ENCODE measurements around the gene NAA16.
"Not testable (repeated sequence)": the region's sequence is repeated elsewhere in the genome, so short reads cannot be mapped to it uniquely, and the experiment has no call there.

NAA16 gene

DNA sequence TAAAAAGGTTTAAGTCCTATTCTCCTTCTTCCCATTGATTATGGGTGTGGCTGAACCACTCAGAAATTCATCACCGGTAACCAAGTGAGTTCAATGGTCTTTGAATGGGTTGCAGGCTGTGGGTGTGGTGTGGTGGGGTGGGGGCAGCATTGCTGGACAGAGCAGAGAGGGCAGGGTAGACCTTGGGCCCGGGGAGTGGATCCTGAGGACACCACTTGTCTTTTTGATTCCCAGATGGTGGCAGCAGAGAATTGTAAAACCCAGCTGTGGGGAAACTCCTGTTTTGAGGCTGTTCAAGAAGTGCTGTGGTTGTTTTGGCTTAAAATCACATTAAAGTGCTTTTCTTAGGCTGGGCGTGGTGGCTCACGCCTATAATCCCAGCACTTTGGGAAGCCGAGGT lies 100.5 kb downstream of the NAA16 start:
- no peak for DNase-seq

- no peak for DNase-seq
These were observed 102.8 kb downstream of the NAA16 start for GRCh38 chr13:41413872-41414271.

GRCh38 chr13:41416276-41416675 lies 105.2 kb downstream of the NAA16 start:
- DNase-seq = no peak

DNA sequence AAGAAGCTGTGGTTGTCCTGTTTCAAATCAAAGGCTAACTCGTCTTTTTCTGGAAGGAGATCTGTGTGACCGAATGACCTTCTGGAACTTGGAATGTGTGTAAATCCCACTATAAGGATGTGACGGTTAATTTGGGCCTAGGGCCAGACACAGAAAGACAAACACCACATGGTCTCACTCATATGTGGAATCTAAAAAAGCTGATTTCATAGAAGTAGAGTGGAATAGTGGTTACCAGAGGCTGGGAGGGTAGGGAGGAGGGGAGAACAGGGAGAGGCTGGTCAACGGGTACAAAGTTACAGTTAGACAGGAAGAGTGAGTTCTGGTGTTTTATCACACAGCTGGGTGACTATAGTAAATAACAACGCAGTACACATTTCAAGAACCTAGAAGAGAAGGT lies 107.0 kb downstream of the NAA16 start:
- DNase-seq = no peak

DNA sequence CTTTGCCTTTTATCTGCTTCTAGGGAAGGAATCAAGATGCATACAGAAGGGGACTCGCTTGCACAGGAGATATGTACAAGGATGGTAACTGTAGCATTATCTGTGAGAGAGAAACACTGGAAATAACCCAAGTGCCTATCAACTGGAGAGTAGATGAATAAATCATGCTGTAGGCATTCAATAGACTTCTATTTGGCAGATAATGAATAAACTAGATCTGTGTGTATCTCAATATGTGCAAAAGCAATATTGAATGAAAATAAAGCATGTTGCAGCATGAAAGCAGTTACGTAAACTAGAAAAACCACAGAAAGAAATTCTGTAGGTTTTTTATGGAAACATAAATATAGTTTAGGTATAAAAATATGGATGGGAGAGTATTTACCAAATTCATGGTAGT lies 107.7 kb downstream of the NAA16 start:
- DNase-seq = no peak

DNA sequence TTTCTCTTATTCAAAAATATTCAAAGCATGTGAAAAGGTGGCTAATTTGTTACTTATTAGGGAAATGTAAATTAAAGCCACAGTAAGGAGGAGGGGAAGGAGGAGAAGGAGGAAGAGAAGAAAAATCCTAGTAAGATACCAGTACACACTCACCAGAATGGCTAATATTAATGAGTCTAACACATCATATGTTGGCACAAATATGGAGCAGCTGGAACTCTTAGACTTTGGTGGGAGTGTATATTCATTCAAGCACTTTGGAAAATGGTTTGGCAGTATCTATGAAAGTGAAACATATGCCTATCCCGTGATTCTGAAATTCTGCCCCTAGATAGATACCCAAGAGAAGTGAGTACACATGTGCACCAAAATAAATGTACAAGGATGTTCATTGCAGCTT lies 108.1 kb downstream of the NAA16 start:
- peak; percentile 51 for DNase-seq

DNA sequence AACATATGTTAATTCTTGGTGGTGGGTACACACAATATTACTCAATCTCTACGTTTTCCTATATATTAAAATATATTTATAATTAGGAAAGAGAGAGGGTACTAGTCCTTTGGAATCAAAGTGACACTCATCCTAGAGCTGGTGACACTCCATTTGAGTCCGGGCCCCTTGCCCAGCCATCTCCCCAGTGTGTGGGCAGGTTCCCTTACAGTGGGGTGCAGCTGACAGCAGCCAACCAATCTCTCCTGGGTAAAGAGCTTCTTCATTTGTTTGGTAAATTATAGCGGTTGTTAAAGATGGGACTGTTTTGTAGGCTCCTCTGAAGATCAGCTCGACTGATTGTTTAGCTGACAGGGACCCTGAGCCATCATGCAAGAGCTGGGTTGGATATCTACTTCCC lies 109.1 kb downstream of the NAA16 start:
- DNase-seq = no peak

GRCh38 chr13:41421330-41421729 lies 110.3 kb downstream of the NAA16 start:
- DNase-seq = not testable (repeated sequence)

DNA sequence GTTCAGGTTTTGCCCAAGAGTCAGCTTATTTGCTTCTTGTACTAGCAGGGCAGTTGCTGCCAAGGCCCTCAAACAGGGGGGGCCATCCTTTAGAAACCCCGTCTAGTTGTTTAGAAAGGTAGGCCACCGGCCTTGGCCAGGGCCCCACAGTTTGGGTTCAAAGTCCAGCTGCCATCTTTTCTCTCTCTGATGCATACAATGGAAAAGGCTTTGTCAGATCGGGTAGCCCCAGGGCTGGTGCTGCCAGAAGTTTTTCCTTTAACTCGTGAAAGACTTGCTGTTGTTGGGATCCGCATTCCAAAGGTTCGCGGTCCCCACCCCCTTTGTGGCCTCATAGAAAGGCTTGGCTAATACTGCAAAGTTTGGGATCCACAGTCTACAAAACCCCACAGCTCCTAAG lies 110.9 kb downstream of the NAA16 start:
- DNase-seq = not testable (repeated sequence)

GRCh38 chr13:41423259-41423658 lies 112.2 kb downstream of the NAA16 start:
- DNase-seq = not testable (repeated sequence)

DNA sequence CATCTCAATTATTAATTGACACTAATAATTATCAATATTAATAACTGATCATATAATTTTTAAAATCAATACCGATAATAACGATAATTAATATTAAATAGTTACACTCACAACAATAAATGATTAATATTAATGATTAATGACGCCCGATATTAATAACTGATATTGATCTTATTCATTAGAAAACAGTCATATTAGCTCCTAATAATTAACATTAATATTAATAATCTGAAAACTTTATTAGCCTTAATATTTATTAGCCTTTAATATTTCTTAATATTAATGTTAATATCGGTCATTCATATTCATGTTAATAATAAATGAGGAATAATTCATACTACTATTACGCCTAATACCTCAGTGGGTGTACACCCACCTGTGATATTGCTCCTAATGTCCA lies 113.6 kb downstream of the NAA16 start:
- not testable (repeated sequence) for DNase-seq

DNA sequence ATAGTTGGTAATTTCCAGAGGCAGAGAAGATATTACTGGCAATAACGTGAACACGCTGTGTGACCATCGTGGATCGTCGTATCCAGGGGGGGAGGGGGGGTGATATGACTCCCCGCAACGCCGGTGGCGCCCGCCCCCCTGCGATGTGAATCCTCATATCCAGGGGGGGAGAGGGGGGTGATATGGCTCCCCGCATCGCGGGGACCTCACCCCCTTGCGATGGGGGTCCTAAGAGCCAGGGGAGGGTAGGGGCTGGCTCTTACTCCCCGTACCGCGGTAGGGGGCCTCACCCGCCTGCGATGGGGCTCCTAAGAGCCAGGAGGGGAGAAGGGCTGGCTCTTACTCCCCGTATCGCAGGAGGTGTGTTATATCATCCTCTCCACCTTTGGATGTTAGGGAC lies 115.0 kb downstream of the NAA16 start:
- DNase-seq = no peak

Measured in NCI-H1694 treated with DMSO at 0.1 percent for 48 hours (cell line).